NCI-H446 treated with DMSO at 0.1 percent for 48 hours (cell line): Measurements from ENCODE around the gene CNTNAP2.

Experiments used
- DNase-seq: peaks from one replicate; lab custom pipeline; 2025; lab: John Stamatoyannopoulos, UW

The CNTNAP2 gene

GRCh38 chr7:148340438-148341280 is 2224.1 kb downstream of the CNTNAP2 start:
- no peak for DNase-seq

GRCh38 chr7:148344406-148344805 is 2227.8 kb downstream of the CNTNAP2 start:
- DNase-seq, result no peak

- DNase-seq, result no peak
Observed at GRCh38 chr7:148347981-148348380, 2231.4 kb downstream of the CNTNAP2 start.

DNA sequence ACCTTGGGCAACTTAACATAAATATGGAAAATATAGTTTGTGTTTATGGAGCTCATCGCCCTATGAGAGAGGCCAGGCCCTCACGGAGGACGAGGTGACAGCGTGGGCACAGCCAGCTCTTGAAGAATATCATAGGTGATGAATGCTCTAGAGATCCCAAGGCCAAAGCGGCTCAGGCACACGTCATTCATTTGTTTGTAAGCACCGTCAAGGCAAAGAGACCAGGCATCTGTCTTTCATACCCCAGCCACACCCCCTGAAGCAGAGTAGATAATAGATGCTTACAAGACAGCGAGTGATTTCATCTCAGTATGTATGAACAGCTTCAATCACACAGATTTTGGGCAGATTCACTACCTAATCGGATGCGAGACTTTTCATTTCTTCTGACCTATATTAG is 2231.9 kb downstream of the CNTNAP2 start:
- DNase-seq, result no peak

GRCh38 chr7:148356303-148356702 is 2239.7 kb downstream of the CNTNAP2 start:
- DNase-seq, result no peak

GRCh38 chr7:148362541-148362940 is 2245.9 kb downstream of the CNTNAP2 start:
- no peak for DNase-seq

DNA sequence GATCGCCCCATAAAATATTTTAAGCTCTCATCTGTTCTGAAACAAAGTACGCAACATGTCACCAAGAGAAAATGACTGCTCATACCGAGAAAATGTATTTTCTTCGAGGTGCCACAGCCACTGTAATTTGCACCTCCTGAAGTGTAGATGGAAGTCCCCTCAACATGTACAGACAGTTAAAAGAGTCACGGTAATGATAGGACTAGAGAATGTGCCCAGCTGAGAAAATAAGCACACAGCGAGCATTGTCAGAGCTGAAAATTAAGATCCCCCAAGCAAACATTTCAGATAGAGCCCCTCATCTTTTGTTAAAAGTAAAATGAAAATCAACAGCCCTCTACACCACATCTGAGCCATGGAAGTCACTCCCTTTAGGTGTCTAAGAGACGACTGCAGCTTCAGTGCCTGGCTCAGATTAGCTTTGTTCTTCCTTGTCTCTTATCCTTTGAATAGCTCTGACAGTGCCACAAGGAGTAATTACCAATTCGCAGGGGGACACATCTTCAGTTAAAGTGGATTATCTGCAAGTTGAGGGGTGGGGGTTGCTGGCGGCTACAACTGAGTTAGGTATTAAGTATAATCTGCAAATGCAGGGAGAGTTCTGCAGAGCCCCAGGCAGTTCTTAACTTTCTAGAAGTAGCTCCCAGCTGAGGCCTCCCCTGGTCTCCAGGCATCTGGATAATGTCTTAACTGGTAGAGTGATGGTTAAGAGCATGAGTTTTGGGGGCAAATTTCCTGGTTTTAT is 2251.3 kb downstream of the CNTNAP2 start:
- no peak for DNase-seq

DNA sequence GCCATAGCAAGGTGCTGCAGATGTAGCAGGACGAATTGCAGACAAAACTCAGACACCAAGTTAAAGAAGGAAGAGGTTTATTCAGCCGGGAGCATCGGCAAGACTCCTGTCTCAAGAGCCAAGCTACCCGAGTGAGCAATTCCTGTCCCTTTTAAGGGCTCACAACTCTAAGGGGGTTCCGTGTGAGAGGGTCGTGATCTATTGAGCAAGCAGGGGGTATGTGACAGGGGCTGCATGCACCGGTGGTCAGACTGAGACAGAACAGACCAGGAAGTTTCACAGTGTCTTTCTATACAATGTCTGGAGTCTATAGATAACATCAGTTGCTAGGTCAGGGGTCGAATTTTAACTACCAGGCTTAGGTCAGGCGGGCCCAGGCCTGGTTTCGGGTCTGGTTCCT is 2252.0 kb downstream of the CNTNAP2 start:
- DNase-seq, result no peak

DNA sequence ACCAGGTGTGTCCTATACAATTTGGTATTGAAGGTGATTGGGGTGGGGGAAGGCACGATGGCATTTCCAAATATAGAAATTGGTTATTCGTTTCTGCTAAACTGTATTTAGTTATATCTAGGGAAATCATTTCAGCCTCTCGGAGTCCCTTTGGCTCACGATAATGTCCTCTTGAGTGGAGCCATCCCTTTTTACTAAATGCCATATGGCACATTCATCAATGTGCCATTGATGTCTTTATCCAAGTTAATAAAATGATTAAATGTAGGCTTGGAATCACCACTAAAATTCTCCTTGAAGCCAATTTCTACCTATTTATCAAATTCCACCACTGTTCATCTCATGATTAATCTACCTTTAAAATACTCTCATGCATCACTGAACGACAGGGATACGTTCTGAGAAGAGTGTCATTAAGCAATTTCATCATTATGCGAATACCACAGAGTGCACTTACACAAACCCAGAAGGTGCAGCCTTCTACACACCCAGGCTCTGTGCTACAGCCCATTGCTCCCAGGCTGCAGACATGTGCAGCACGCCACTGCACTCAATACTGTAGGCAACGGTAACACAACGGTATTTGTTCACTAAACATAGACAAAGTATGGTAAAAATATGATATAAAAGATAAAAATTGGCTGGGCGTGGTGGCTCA is 2254.8 kb downstream of the CNTNAP2 start:
- DNase-seq, result no peak

DNA sequence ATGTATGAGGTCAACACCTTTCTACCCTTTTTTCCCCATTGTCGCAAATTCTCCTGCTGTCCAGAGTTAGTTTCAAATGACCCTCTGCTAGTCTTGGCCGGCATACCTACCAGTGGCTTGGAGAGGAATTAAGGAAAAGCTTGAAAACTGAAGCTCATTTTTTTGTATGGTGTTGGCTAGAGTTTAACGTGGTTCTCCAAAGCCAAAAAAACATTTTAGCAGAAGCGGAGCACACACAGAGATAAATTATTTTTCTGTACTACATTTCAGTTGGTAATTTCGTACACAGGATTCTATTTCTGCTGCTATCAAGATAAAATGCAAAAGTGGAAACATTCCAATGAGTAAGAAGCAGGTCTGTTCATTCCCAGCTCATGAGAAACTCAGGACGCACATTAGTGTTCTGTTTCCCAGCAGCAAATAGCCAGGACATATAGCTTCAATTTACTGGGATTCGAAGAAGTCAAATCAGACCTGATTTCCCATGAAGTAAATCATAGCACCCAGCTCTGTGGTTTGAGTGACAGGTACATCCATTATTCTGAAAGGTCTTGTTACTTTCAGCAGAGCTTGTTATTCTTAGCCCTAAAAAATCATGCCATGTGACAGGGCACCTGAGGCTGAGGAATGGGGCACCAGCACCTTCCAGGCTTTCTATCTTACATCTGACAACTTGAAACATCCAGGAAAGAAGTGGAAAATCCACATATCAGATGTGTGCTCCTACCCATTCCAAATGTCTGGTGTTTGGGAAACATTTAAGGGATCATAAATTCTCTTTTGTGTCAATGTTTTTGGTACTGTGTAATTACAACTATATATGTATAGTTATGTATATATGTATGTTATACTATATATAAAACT is 2258.0 kb downstream of the CNTNAP2 start:
- DNase-seq, result no peak

DNA sequence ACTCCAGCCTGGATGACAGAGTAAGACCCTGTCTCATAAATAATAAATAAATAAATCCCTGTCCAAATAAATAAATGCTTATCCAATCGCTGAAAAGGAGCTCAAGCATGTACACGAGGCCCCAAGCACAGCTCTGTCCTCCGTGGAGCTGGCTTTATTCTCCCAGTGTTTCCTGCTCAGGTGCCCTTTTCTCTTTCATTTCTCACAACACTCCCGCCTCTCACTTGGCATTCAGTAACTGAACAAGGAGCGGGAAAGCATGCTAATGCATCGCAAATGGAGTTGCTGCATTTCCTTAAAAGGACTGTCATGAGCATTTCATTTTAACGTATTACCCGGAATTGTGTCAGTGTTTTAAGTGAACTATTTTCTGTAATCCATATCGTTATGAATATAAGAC is 2263.1 kb downstream of the CNTNAP2 start:
- DNase-seq, result no peak

DNA sequence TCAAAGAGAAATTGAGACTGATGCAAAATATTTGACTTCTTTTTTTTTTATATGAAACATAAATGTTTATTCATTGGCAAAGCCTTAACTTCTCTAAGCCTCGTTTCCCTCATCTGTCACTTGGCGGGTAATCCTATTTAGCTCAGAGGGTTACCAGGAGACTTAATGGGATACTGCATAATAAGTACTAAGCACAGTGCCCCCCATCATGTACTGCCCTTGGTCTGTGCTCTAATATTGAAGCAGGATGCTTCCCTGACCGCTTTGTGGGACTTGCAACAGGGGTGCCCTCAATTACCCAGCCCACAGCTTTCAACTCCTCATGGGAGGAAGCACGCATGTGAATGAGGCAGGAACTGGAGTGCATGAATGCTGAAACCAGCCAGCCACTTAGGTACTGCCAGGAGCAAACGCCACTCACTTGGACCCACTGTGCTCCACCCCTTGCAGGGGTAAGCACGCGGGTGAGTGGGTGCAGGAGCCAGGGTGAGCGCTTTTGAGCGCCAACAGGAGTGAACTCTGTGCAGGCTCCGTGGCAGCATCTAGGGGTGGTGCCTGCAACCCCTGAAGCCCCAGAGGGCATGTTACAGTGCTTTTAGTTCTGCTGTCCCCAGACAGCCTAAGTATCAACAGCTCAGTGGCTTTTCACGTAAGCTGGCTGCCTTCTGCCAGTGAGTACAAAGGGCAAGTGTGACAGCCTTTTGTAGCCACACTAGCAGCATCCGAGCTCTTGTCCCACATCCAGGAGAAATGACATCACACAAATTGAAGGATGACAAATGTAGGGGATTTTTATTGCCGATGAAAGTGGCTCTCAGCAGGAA is 2264.2 kb downstream of the CNTNAP2 start:
- DNase-seq, result no peak

DNA sequence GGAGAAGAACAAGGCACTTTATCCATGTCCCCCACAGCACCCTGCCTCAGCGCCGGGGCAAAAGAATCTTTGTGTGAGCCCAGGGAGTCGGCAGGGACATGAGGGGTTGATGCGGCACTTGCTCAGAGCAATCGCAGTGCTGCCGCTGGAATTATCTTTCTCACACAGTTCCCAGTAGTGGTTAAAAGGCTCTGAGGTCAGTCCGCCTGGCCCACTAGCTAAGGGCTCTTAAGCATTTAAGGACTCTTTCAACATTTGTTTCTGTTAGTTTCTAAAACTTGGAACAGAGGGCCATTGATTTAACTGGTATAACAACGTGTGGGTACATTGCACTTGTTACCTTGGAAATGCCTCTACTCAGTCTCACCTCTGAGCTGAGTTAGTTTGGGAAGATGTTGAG is 2266.0 kb downstream of the CNTNAP2 start:
- no peak for DNase-seq

GRCh38 chr7:148383651-148384050 is 2267.1 kb downstream of the CNTNAP2 start:
- no peak for DNase-seq

DNA sequence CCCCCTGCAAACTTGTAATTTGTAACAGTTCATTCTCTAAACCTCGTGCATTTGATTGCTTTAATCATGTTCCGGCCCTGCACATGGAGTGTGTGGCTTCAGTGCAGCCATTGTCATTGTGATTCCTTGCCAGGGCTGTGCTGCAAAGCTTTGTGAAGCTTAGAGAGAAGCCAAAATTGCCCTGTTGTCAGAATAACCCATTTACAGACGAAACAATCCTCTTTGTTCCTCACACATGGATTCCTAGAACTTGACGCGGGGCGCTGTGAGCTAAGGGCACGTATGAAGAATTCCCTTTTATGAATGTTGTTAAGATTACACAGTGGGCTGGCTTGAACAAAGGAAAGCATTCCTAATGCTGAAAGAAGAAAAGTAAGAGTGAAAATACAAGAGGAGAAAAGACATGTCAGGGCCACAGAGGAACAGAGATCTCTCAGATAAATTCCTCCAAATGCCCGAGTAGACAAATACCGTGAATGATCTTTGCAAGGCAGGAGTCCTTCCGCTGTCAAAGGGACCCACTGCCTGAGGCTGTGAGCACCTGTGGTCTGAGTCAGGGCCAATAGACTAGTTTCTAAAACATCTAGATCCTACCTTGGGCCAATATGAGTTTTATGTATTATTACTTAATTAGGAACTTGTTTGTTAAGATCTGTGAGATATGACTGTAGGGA is 2268.5 kb downstream of the CNTNAP2 start:
- no peak for DNase-seq

DNA sequence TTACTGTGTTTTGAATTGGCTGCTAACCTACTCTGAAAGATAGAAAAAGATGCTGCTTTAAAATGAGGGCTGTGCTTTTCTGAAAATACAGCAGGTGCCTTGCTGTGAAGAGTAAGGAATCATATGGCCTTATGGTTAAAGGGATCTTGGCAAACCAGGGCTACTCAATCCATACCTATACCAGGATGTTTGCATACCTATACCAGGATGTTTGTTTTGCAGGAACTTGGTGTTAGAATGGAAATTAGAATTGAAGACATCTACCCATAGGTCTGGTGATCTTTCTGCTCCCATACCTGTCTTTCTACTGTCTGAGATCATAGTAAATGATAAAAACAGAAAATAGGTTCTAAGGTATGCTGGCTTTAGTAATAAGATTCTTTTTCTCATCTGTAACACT is 2273.8 kb downstream of the CNTNAP2 start:
- DNase-seq, result no peak

GRCh38 chr7:148391591-148391990 is 2275.0 kb downstream of the CNTNAP2 start:
- DNase-seq, result no peak

- no peak for DNase-seq
Observed at GRCh38 chr7:148394582-148394981, 2278.0 kb downstream of the CNTNAP2 start.

DNA sequence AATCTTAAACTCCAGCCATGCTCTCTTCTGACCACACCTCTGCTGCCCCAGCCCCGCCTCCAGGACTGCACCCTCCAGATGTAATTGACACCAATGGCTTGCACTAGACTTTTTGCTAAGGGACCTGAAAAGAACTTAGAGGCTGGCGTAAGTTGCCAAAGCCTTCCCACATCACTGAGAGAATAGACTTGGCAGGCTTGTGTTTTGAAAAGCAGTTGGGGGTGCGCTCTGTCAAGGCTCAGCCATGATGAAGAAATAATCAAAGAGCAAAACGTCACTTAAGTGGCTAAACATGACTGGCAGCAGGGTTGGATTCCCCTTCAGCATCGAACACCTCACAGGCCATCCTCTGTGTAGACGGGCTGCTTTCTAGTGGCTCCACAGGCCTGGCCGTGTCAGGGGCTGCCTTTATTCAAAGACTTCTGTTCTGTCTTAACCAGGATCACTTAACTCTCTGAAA is 2278.8 kb downstream of the CNTNAP2 start:
- DNase-seq, result no peak

DNA sequence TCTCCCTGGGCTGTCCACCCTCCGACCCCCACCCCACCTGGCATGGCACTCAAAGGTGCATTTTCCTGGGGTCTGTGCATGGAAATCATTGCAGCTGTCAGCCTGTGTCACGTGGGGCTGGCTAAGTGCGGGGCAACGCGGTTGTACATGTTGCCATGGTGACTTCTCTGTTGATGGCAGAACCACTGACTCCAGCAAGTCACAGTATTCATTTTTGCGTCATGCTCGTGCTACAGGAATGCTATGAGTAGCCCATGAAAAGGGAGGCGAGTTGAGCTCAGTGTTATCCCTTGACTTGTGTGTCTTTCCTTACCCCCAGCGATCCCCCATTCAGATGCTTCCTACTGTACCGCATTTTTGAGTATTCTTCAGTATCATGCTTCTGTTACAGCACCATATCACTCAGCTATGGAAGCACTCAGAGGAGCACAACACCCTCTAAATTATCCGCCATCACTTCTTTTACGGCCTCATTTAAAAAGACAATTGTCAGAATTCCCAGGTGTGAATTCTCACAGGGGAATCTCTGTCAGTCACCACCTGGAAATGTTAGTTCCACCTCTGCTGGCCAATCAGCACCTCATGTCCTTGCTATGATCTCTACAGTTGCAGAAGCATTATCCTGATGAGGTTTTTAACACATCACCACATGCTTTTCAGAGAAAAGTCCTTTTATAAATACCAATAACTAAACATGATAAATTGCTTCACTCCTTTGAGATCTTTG is 2279.6 kb downstream of the CNTNAP2 start:
- DNase-seq, result no peak
